Fibroblast of lung (primary cell): ENCODE measurements around the gene BMP3.

Experiments used
- EZH2 ChIP-seq: IDR thresholded peaks from 2 replicates; pipeline ENCODE4 v1.5.1; 2012; ENCODE audit warnings: low read length, control low read depth, mild to moderate bottlenecking; ENCODE audit errors: missing control alignments
- TF ChIP-seq, protein P1 (sequence below), 2 donors: IDR thresholded peaks in 1 of 2; conservative IDR thresholded peaks in 1 of 2; 1 replicate in 1 of 2; 2 replicates in 1 of 2; pipeline ENCODE4 v1.5.1; 2011 to 2012; ENCODE audit warnings: low read length in 2 of 2, control low read depth in 1 of 2, inconsistent platforms in 1 of 2, low read depth in 1 of 2, mild to moderate bottlenecking in 1 of 2

DNA sequence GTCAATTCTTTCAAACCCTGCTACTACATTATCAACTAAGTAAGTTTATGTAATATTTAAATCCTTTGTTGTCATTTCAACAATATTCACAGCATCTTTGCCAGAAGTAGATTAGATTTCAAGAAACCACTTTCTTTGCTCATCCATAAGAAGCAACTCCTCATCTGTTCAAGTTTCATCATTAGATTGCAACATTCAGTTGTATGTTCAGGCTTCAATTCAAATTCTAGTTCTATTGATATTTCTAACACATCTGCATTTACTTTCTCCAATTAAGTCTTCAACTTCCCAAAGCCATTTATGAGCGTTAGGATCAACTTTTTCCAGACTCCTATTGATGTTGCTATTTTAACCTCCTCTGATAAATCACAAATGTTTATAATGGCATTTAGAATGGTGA lies 66.1 kb downstream of the BMP3 start:
- TF ChIP-seq, protein P1, sequence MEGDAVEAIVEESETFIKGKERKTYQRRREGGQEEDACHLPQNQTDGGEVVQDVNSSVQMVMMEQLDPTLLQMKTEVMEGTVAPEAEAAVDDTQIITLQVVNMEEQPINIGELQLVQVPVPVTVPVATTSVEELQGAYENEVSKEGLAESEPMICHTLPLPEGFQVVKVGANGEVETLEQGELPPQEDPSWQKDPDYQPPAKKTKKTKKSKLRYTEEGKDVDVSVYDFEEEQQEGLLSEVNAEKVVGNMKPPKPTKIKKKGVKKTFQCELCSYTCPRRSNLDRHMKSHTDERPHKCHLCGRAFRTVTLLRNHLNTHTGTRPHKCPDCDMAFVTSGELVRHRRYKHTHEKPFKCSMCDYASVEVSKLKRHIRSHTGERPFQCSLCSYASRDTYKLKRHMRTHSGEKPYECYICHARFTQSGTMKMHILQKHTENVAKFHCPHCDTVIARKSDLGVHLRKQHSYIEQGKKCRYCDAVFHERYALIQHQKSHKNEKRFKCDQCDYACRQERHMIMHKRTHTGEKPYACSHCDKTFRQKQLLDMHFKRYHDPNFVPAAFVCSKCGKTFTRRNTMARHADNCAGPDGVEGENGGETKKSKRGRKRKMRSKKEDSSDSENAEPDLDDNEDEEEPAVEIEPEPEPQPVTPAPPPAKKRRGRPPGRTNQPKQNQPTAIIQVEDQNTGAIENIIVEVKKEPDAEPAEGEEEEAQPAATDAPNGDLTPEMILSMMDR (conservative IDR thresholded peaks at IDR 0.05 in 1 of 2, IDR thresholded peaks at IDR 0.05 in 1 of 2; ENCODE audit: low read depth in 1 of 2, low read length in 2 of 2): no peak
- no peak for TF ChIP-seq EZH2
